ENCODE data around the gene TMEM237.

Gene TMEM237

GRCh38 chr2:201642086-201642578 lies 1.2 kb downstream of the TMEM237 start:
- DNase-seq (ENCODE audit: low read depth) = no peak

DNA sequence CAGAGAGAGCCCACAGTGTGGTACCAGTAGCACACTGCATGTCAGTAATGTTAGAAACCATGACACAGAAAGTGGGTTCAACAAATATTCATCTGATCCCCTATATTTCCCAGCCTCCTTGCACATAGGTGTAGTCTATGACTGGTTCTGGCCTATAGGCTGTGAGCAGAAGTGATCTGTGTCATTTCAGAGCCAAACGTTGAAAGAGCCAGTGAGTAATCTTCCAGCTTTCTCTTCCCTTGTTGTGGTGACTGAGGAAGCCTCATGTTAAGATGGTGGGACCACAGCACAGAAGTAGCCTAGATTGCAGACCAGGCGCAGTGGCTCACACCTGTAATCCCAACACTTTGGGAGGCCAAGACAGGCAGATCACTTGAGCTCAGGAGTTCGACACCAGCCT lies 4.1 kb downstream of the TMEM237 start:
- no peak for DNase-seq (ENCODE audit: low read depth)

DNA sequence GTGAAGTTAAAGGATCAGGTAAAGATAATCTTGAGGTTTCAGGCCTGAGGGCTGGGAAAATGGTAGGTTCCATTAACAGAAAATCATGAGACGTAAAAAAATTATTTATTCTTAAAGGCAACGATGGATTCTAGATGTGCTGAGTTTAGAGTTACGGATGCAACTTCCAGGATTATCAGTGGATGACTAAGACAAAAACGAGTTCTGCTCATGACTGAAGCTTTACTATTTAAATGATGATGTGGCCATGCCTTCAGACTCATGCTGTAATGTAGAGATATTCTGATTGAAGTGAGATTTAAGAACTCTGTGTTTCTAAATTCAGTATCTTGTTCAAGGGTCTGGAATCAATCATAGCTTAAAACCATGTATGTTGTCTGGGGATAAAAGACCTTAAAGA lies 5.0 kb downstream of the TMEM237 start:
- DNase-seq (ENCODE audit: low read depth) = no peak

DNA sequence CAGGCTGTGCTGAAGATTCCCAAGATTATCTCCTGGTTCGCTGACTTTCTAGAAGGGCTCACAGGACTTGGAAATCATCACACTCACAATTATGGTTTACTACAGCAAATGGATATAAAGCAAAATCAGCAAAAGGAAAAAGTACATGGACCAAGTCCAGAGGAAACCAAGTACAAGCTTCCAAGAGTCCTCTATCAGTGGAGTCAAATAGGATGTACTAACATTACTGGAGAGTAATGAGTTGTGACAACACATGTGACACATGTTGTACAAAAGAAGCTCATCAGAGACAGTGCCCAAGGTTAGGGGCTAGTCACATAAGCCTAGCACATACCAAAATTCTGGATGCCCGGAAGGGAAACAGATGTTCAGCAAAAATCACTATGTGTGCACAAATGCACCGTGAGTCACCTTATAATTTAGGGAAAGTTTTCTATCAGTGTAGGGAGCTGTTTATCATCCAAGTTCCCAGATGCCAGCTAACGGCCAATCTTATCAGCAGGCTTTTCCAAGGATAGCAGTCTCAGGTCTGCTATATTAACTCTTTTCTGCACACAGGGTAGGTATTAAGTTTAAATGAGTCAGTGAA lies 9.5 kb downstream of the TMEM237 start:
- no peak for DNase-seq (ENCODE audit: low read depth)

DNA sequence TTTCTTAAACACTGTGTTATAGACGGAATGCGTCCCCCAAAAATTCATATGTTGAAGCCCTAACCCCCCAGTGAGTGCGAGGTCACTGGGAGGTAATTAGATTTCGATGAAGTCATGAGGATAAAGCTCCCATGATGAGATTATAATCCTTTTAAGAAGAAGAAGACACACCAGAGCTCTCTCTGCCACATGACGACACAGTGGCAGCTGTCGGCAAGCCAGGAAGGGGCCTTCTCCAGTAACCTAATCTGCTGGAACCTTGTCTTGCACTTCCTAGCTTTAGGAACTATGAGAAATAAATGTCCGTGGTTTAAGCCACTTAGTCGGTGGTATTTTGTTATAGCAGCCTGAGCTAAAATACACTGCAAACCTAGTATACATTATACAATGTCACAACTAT lies 12.3 kb downstream of the TMEM237 start:
- DNase-seq (ENCODE audit: low read depth) = no peak

DNA sequence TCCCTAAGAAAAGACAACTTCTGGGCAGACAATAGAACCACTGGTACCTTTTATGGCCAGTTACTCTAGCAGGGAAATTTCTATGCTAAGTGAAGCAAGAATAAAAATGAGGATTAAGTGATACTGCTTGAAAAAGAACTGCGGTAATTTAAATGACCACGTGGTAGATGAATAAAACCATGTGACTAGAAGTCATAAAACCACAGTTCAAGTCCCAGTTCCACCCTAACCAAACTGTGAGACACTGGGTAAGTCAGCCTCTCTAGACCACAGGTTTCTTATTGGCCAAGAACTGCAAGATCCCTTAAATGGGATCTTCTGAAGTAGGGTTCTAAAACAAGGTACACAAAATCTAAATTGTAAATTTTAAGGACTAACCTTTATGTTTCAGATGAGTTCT lies 12.7 kb downstream of the TMEM237 start:
- DNase-seq (ENCODE audit: low read depth) = no peak

DNA sequence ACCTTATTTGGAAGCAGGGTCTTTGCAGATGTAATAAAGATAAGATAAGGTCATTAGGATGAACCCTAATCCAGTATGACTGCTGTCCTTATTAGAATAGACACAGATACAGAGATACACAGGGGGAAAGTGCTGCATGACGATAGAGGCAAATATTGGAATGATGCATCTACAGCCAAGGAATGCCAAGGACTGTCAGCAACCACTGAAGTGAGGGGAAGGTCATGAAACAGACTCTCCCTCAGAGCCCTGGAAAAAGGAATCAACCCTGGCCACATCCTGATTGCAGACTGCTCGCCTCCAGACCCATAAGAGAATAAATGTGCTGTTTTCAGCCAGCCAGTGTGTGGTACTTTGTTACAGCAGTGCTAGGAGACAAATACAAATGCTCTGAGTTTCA lies 14.8 kb downstream of the TMEM237 start:
- no peak for DNase-seq (ENCODE audit: low read depth)

- no peak for DNase-seq (ENCODE audit: low read depth)
Observed at GRCh38 chr2:201622306-201622970, 20.9 kb downstream of the TMEM237 start.

DNA sequence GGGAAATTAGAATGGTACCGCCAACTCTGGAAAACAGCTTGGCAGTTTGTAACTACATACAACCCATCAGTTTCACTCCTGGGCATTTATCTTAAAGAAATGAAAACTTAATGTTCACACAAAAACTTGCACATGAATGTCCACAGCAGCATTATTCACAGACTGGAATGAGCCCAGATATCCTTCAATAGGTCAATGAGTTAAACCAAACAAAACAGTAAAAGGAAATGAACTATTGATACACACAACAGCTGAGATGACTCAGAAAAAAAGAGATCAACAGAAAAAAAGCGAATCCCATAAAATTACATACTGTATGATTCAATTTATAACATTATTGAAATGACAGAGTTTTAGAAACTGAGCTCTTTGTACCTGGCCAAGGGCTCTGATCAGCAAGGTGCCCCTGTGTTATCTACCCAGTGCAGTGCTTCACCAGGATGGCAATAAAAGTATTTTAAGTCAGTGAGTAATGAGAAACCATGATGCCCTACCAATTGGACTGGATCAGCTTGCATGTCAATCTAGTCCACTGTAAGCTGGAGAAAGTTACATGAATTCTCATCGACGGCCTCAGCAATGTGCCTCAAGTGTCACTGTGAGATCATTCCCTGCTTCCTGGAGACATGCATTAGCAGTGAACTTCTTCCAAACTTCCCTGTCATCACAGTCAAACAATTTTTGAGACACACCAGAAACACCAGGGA lies 21.9 kb downstream of the TMEM237 start:
- DNase-seq (ENCODE audit: low read depth) = no peak

DNA sequence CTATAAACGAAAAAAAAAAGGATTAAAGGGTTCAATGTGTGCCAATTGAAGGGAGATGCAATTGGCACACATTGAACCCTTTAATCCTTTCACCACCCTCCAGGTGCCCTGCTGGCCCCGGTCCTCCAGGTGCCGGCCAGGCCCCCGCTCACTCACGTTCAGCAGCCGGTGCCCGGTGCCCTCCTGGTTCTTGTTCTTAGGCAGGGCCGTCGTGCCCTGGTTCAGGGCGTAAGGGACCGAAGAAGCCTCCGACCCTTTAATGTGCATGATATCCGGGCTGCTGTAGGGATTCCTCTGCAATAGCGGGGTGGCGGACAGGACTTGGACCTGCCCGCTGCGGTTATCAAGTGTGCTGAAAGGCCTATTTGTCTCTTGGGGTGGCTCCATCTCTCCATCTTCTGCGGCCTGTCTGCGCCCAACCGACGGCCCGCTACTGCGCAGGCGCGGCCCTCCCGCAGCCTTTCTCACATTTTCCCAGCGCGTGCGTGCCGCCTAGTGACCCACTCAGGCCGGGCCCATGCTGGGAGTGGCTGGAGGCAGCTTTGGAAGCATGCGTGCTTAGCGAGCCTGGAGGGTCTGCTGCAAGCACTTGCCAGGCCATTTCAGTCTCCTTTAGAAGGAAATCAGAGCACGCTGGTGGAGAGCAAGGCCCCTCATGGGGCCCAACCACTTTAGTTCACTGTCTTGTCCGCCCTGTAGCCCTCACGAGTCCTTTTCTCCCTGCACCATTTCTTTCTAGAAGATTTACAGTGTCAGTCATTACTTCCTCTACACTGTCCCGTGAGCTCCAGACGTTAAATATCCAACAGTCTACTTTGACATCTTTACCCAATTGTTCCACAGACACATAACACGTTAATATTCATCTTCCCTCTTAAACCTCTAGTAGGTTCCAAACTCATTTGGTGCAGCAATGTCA lies 24.3 kb downstream of the TMEM237 start:
- DNase-seq (ENCODE audit: low read depth) = no peak

DNA sequence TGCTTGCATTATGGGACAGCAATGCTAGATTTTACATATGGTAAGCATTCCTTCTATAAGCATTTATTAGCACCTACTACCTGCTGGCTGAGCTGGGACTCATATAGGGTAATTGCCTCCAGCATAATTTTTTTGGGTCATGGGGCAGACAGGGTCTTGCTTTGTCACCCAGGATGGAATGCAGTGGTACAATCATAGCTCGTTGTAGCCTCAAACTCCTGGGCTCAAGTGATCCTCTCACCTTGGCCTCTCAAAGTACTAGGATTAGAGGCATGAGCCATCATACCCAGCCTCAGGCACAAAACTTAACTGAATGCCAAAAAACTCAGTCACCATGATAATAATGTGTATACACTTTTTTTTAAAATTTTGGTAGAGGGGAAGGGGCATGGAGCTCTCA lies 35.3 kb downstream of the TMEM237 start:
- DNase-seq (ENCODE audit: low read depth) = no peak

GRCh38 chr2:201607568-201607967 lies 35.7 kb downstream of the TMEM237 start:
- DNase-seq (ENCODE audit: low read depth) = no peak

DNA sequence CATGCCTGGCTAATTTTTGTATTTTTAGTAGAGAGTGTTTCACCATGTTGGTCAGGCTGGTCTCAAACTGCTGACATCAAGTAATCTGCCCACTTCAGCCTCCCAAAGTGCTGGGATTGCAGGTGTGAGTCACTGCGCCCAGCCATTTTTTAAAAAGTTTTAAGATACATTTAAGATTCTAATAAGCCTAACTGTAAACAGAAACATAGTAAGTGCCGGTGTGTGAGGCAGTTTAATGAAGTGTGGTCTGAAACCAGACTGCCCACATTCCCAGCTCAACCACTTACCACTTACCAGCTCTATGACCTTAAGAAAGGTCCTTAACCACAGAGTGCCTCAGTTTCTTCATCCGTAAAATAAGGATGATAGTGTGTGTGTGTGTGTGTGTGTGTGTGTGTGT lies 42.4 kb downstream of the TMEM237 start:
- no peak for DNase-seq (ENCODE audit: low read depth)

DNA sequence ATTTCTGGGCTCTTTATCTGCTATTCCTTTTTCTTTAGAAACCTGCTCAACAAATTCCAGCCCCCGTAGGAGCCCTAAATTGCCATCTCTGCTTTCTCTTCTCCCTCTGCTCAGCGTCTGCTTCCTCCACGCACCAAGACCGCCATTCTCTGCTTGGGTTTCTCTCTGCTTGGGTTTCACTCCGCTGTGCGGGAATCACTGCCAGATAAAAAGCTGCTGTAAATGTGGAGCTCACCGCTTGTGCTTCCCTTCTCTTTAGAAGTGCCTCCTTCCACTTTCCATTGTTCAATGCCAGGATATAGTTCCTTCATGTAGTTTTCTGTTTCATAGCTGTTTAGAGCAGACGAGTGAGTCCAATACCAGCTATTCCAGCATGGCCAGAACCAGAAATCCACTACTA lies 45.9 kb downstream of the TMEM237 start:
- no peak for DNase-seq (ENCODE audit: low read depth)

DNA sequence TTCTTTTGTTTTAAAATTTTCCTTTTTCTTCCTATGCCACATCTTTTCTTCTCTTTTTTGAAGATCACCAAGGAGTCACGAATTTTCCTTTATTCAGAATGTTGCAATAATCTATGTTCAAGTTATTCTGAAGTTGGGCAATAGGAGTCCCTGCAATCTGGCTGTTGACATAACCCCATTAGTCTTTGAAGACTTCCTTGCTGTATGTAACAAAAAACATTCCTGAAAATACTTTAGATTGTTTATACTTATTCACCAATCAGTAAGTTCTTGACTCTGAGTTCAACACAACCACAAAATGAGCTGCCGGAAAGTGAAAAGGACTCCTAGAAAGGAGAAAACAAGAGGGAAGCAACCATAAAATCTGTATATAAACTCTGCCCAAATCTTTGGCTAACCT lies 62.8 kb downstream of the TMEM237 start:
- no peak for DNase-seq (ENCODE audit: low read depth)

DNA sequence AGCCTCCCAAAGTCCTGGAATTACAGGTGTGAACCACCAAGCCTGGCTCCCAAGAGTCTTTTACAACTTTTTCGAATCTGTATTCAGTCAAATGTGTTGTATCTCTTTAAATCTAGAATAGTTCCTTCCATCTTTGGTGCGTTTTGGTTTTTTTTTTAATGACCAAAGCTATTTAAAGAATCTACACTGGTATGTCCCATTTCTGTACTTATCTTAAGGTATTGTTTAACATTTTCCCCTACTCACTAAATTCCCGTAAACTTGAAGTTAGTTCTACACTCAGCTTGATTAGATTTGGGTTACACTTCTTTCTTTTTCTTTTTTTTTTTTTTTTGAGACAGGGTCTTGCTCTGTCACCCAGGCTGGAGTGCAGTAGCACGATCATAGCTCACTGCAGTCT lies 63.8 kb downstream of the TMEM237 start:
- DNase-seq (ENCODE audit: low read depth) = no peak

- DNase-seq (ENCODE audit: low read depth) = no peak
Observed at GRCh38 chr2:201575971-201576370, 67.3 kb downstream of the TMEM237 start.

DNA sequence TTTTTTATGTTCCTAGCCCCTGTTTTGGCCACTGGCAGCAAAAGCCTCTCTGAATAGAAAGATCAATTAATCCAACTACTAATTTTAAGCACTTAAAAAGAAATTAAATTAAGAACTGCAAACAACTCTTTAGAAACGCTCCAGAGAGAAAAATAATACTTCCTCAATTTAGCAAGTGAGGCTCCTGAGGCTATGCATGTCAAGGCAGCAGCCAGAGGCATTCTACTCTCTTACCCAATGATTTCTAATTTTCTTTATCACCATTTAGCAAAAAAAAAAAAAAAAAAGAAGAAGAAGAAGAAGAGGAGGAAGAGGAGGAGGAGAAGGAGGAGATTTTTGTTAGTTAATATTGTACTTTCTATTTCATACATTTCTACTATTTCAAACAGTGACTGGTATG lies 68.5 kb downstream of the TMEM237 start:
- no peak for DNase-seq (ENCODE audit: low read depth)

DNA sequence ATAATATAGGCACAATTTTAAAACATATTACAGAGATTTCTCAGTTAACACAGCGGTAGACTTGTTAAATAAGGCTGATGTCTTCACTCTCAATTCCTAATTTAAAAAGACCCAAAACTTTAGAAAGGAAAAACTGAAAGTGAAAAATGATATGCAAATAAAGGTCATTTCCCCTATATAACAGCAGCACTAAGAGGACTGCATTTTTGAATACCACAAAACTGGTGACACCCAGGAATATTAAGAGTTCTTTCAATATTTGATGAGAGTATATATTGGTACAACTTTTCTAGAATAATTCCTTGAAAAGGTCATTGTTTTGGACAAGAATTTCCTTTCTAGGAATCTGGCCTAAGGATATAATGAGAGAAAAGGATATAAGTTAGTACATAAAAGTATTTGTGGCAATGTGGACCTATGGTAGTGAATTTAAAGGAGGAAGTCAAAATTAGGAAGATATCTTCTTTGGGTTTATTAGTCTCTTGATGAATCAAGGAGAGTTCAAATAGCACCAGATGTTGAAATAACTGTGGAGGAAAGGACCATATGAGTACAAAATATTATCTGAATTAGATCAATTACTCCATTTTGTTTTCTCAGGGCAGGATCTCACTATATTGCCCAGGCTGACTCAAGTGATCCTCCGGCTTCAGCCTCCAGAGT lies 70.3 kb downstream of the TMEM237 start:
- DNase-seq (ENCODE audit: low read depth) = no peak
